Mesenchymal stem cell (in vitro differentiated cells and primary cell): ENCODE measurements around the gene SRGAP3.

Source experiments
- DNase-seq: peaks from one replicate; pipeline ENCODE4 v3.0.0-alpha.2; 2013
- H2AFZ ChIP-seq: one replicate; pipeline ENCODE4 v1.6.1; 2013; ENCODE audit warnings: low read depth, mild to moderate bottlenecking, control low read depth, inconsistent platforms, low read length, moderate library complexity
- H2AK5ac ChIP-seq: 2 replicates; pipeline ENCODE4 v1.6.1; 2013; ENCODE audit warnings: low read length, moderate library complexity, mild to moderate bottlenecking, inconsistent platforms; ENCODE audit not compliant: severe bottlenecking
- H2BK120ac ChIP-seq: one replicate; pipeline ENCODE4 v1.6.1; 2013; ENCODE audit warnings: low read depth, mild to moderate bottlenecking, inconsistent platforms, low read length, moderate library complexity
- H2BK12ac ChIP-seq, 2 experiments: one replicate each; pipeline ENCODE4 v1.6.1; 2013; ENCODE audit warnings: inconsistent platforms in 2 of 2, low read length in 2 of 2, mild to moderate bottlenecking in 2 of 2, moderate library complexity in 2 of 2, control low read depth in 1 of 2
- H2BK15ac ChIP-seq: one replicate; pipeline ENCODE4 v1.6.1; 2013; ENCODE audit warnings: mild to moderate bottlenecking, low read depth, inconsistent platforms; ENCODE audit not compliant: poor library complexity, severe bottlenecking
- H2BK5ac ChIP-seq: 2 replicates; pipeline ENCODE4 v1.6.1; 2013; ENCODE audit warnings: low read depth, mild to moderate bottlenecking, low read length, control low read depth, inconsistent platforms; ENCODE audit not compliant: poor library complexity, severe bottlenecking
- H3K14ac ChIP-seq, 2 experiments: one replicate each; pipeline ENCODE4 v1.6.1; 2013; ENCODE audit warnings: inconsistent platforms in 2 of 2, low read length in 2 of 2, control low read depth in 1 of 2, mild to moderate bottlenecking in 1 of 2, moderate library complexity in 1 of 2
- H3K18ac ChIP-seq, 2 experiments: one replicate each; pipeline ENCODE4 v1.6.1; 2013; ENCODE audit warnings: inconsistent platforms in 2 of 2, low read length in 2 of 2, control low read depth in 1 of 2, low read depth in 1 of 2, mild to moderate bottlenecking in 1 of 2
- H3K23ac ChIP-seq, 2 experiments: one replicate each; pipeline ENCODE4 v1.6.1; 2013; ENCODE audit warnings: inconsistent platforms in 2 of 2, low read length in 2 of 2, mild to moderate bottlenecking in 2 of 2, moderate library complexity in 2 of 2, control low read depth in 1 of 2
- H3K27ac ChIP-seq: 2 replicates; pipeline ENCODE4 v1.5.1; 2013; ENCODE audit warnings: mild to moderate bottlenecking, moderate library complexity, low read length, control low read depth, inconsistent platforms; ENCODE audit not compliant: poor library complexity, severe bottlenecking
- H3K27me3 ChIP-seq, 2 experiments: 2 replicates each; pipeline versions ENCODE4 v1.6.1 to v1.7.0; 2013; ENCODE audit warnings: low read length in 2 of 2, mild to moderate bottlenecking in 2 of 2, moderate library complexity in 2 of 2, control low read depth in 1 of 2, inconsistent platforms in 1 of 2; ENCODE audit not compliant: control insufficient read depth in 1 of 2, insufficient read depth in 1 of 2
- H3K36me3 ChIP-seq, 2 experiments: 2 replicates each; pipeline versions ENCODE4 v1.6.1 to v1.7.0; 2013; ENCODE audit warnings: low read length in 2 of 2, control low read depth in 1 of 2, inconsistent platforms in 1 of 2, low read depth in 1 of 2, mild to moderate bottlenecking in 1 of 2; ENCODE audit not compliant: insufficient read depth in 2 of 2, control insufficient read depth in 1 of 2
- H3K4ac ChIP-seq, 2 experiments: one replicate each; pipeline ENCODE4 v1.6.1; 2013; ENCODE audit warnings: inconsistent platforms in 2 of 2, low read length in 2 of 2, mild to moderate bottlenecking in 2 of 2, moderate library complexity in 2 of 2, control low read depth in 1 of 2, low read depth in 1 of 2
- H3K4me1 ChIP-seq: 2 replicates; pipeline ENCODE4 v1.6.1; 2013; ENCODE audit warnings: low read depth, low read length, control low read depth; ENCODE audit not compliant: control insufficient read depth, insufficient read depth
- H3K4me2 ChIP-seq: 2 replicates; pipeline ENCODE4 v1.6.1; 2013; ENCODE audit warnings: low read length, mild to moderate bottlenecking, inconsistent platforms; ENCODE audit not compliant: poor library complexity, severe bottlenecking
- H3K4me3 ChIP-seq, 2 experiments: 2 replicates each; pipeline versions ENCODE4 v1.5.1 to v1.7.0; 2013; ENCODE audit warnings: low read length in 2 of 2, mild to moderate bottlenecking in 2 of 2, control low read depth in 1 of 2, low read depth in 1 of 2; ENCODE audit not compliant: insufficient read depth in 1 of 2
- H3K79me1 ChIP-seq: replicated peaks from 2 replicates; pipeline ENCODE4 v1.6.1; 2013; ENCODE audit warnings: mild to moderate bottlenecking, control low read depth, low read length, inconsistent platforms; ENCODE audit not compliant: poor library complexity, severe bottlenecking
- H3K9ac ChIP-seq: 2 replicates; pipeline ENCODE4 v1.7.0; 2013; ENCODE audit warnings: mild to moderate bottlenecking, low read length, moderate library complexity
- H3K9me3 ChIP-seq: 2 replicates; pipeline ENCODE4 v1.7.0; 2013; ENCODE audit warnings: mild to moderate bottlenecking, low read length; ENCODE audit not compliant: control insufficient read depth
- H4K8ac ChIP-seq: one replicate; pipeline ENCODE4 v1.6.1; 2013; ENCODE audit warnings: inconsistent platforms, mild to moderate bottlenecking, low read length, moderate library complexity
- H4K91ac ChIP-seq: one replicate; pipeline ENCODE4 v1.6.1; 2013; ENCODE audit warnings: mild to moderate bottlenecking, low read length, inconsistent platforms
- WGBS: methylation state at CpG from one replicate; pipeline ENCODE4 v1.1.7; 2013; ENCODE audit warnings: mixed read lengths; 5-methylcytosine and 5-hydroxymethylcytosine counted together

SRGAP3 gene

DNA sequence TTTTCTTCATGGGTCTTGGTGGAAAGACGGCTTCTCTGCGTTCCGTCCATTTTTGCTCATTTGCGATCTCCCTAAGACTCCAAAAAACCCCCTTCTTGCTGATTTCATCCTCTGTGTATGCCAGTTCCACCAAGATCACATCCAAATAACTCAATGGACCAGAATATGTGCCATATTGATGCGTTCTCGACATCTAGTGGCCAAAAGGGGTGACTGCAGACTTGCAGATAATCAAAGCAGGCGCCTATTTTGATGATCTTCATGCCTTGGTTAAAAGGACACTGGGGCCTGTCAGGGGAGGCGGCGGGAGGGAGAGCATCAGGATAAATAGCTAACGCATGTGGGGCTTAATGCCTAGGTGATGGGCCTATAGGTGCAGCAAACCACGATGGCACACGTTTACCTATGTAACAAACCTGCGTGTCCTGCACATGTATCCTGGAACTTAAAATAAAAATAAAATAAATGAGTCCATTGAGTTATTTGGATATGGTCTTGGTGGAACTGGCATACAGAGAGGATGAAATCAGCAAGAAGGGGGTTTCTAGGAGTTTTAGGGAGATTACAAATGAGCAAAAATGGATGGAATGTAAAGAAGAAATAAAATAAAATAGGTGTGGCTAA, 182.0 kb downstream of the SRGAP3 start:
- H2AK5ac ChIP-seq = no peak overlapping the region
- H2BK5ac ChIP-seq = no peak overlapping the region
- 19% methylated on average over 13 of the region's 13 CpGs for WGBS
- no peaks in the 10 kb centered on the region for H3K79me1 ChIP-seq
- H3K4me1 ChIP-seq = peaks cover 1% of the 10 kb centered on the region
- no peak overlapping the region for H3K18ac ChIP-seq
- H3K9ac ChIP-seq = no peak overlapping the region
- no peak overlapping the region for H3K27ac ChIP-seq
- no peak overlapping the region for H3K4ac ChIP-seq
- no peak overlapping the region for H2BK120ac ChIP-seq
- H4K8ac ChIP-seq = no peak overlapping the region
- peak; percentile 58 for DNase-seq
- H2AFZ ChIP-seq = no peak overlapping the region
- H2BK12ac ChIP-seq = no peak overlapping the region
- no peak overlapping the region for H3K14ac ChIP-seq
- no peak overlapping the region for H3K4me3 ChIP-seq
- peaks cover 0 to 55% of the 10 kb centered on the region in 2 experiments for H3K27me3 ChIP-seq
- no peak overlapping the region for H2BK15ac ChIP-seq
- H3K36me3 ChIP-seq = no peaks in the 10 kb centered on the region
- no peak overlapping the region for H3K23ac ChIP-seq
- H3K9me3 ChIP-seq = peaks cover 5% of the 10 kb centered on the region
- H3K4me2 ChIP-seq = no peak overlapping the region
- H4K91ac ChIP-seq = no peak overlapping the region

DNA sequence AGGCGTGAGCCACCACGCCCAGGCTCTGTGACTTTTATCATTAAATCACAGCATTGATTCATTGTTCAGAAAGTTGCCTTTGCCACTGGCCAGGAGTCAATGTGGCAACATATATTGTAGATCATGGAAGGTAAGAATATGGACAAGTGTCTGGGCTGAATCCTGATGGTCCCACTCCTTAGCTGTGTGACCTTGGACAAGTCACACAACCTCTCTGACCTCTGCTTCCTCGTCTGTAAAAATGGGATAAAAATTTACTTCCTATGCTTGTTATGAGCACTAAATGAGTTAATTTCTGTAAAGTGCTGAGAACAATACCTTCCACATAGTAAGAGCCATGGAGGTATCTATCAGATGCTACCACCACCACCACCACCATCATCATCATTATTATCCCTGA, 182.7 kb downstream of the SRGAP3 start:
- H3K36me3 ChIP-seq = no peaks in the 10 kb centered on the region

GRCh38 chr3:9066141-9066540, 183.3 kb downstream of the SRGAP3 start:
- no peak overlapping the region for H3K4me2 ChIP-seq
- WGBS = 80% methylated on average over 2 of the region's 2 CpGs
- no peak for DNase-seq
- H3K4ac ChIP-seq = no peak overlapping the region
- H3K9ac ChIP-seq = no peak overlapping the region
- H3K9me3 ChIP-seq = peaks cover 16% of the 10 kb centered on the region
- H2BK5ac ChIP-seq = no peak overlapping the region
- no peaks in the 10 kb centered on the region for H3K79me1 ChIP-seq
- H3K36me3 ChIP-seq = no peaks in the 10 kb centered on the region
- peaks cover 0 to 41% of the 10 kb centered on the region in 2 experiments for H3K27me3 ChIP-seq
- no peak overlapping the region for H2BK15ac ChIP-seq
- H3K18ac ChIP-seq = no peak overlapping the region
- H2AK5ac ChIP-seq = no peak overlapping the region
- H2BK120ac ChIP-seq = no peak overlapping the region
- no peak overlapping the region for H4K8ac ChIP-seq
- H2BK12ac ChIP-seq = no peak overlapping the region
- H3K4me3 ChIP-seq = no peak overlapping the region
- no peak overlapping the region for H3K23ac ChIP-seq
- H3K27ac ChIP-seq = no peak overlapping the region
- no peak overlapping the region for H3K14ac ChIP-seq
- H2AFZ ChIP-seq = no peak overlapping the region
- H4K91ac ChIP-seq = no peak overlapping the region
- H3K4me1 ChIP-seq = peaks cover 1% of the 10 kb centered on the region

More for the DNA sequence above, 182.7 kb downstream of the SRGAP3 start:
- H3K27me3 ChIP-seq = peaks cover 0 to 48% of the 10 kb centered on the region in 2 experiments
- H3K4me2 ChIP-seq = no peak overlapping the region
- no peak overlapping the region for H3K9ac ChIP-seq
- 86% methylated on average over 2 of the region's 3 CpGs for WGBS
- no peaks in the 10 kb centered on the region for H3K79me1 ChIP-seq
- H2BK12ac ChIP-seq = no peak overlapping the region
- H4K8ac ChIP-seq = no peak overlapping the region
- no peak overlapping the region for H3K27ac ChIP-seq
- H3K14ac ChIP-seq = no peak overlapping the region
- H2BK120ac ChIP-seq = no peak overlapping the region
- H3K18ac ChIP-seq = no peak overlapping the region
- H2BK15ac ChIP-seq = no peak overlapping the region
- peaks cover 10% of the 10 kb centered on the region for H3K9me3 ChIP-seq
- H2AK5ac ChIP-seq = no peak overlapping the region
- no peak overlapping the region for H2AFZ ChIP-seq
- no peak overlapping the region for H4K91ac ChIP-seq
- H2BK5ac ChIP-seq = no peak overlapping the region
- H3K4me1 ChIP-seq = peaks cover 1% of the 10 kb centered on the region
- no peak overlapping the region for H3K4ac ChIP-seq
- no peak overlapping the region for H3K4me3 ChIP-seq
- no peak for DNase-seq
- H3K23ac ChIP-seq = no peak overlapping the region

- no peak overlapping the region for H2BK15ac ChIP-seq
- H3K27ac ChIP-seq = no peak overlapping the region
- H3K4me3 ChIP-seq = no peak overlapping the region
- no peak overlapping the region for H4K91ac ChIP-seq
- H3K9me3 ChIP-seq = peaks cover 17% of the 10 kb centered on the region
- no peak for DNase-seq
- no peak overlapping the region for H3K4ac ChIP-seq
- no peak overlapping the region for H3K18ac ChIP-seq
- no peak overlapping the region for H4K8ac ChIP-seq
- H2BK12ac ChIP-seq = no peak overlapping the region
- no peak overlapping the region for H3K14ac ChIP-seq
- H3K9ac ChIP-seq = no peak overlapping the region
- peaks cover 0 to 31% of the 10 kb centered on the region in 2 experiments for H3K27me3 ChIP-seq
- H3K23ac ChIP-seq = no peak overlapping the region
- H2BK5ac ChIP-seq = no peak overlapping the region
- no peaks in the 10 kb centered on the region for H3K79me1 ChIP-seq
- peaks cover 1% of the 10 kb centered on the region for H3K4me1 ChIP-seq
- no peak overlapping the region for H3K4me2 ChIP-seq
- H2AFZ ChIP-seq = no peak overlapping the region
- H2AK5ac ChIP-seq = no peak overlapping the region
- no peak overlapping the region for H2BK120ac ChIP-seq
- peaks cover 0 to 4% of the 10 kb centered on the region in 2 experiments for H3K36me3 ChIP-seq
- WGBS = 27% methylated on average over 5 of the region's 5 CpGs
Measured at GRCh38 chr3:9064850-9065249, 184.6 kb downstream of the SRGAP3 start.
